ENCODE measurements around the gene ICOS. TPM values are rescaled to one million over a fixed set of nuclear protein-coding genes. Genes with fewer than 3 reads are reported as not detected.

ICOS gene
- total RNA-seq, 6 donors from 2014 or later, result 0.22 to 2.3 (median 1.1) TPM; not detected in 1

GRCh38 chr2:203891474-203891873 is 45.1 kb upstream of the ICOS start:
- Histone ChIP-seq H3K27me3 (no peaks in the 10 kb centered on the region), H3K27ac (no peak overlapping the region), H3K4me3 (no peak overlapping the region), H3K4me1 (no peaks in the 10 kb centered on the region), H3K9me3 (no peaks in the 10 kb centered on the region), H3K36me3 (no peaks in the 10 kb centered on the region)
- TF ChIP-seq EP300 (IDR thresholded peaks at IDR 0.05), result no peak
- peak in 1 of 2 donors; percentile 28 for TF ChIP-seq POLR2AphosphoS5 (IDR thresholded peaks at IDR 0.05)
- DNase-seq, result peak in 1 of 2 donors; percentile 45
- WGBS, 2 donors, result 77 to 89% methylated on average over 2 of the region's 2 CpGs
- peak; percentile 26 to 62 for ATAC-seq (ENCODE audit: low FRiP score in 2 of 2)

DNA sequence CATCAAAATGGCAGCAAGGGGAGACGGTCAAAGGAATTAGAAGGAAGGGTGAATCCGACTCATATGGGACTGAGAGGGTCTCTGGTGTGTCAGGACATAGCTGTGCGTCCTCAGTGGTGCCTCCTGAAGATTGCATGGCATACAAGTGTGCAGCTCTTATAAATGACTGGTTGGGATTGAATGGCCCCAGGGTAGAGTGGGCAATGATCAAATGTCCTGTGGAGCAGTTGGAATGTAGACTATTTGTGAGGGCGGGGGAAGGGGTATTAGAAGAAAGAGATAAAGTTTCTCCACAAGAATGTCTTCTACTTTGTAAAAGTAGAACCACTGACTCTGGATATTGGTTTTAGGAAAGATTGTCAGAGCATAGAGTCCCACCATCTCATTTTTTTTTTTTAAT is 44.4 kb upstream of the ICOS start:
- ATAC-seq (ENCODE audit: low FRiP score in 2 of 2) (no peak), DNase-seq (no peak)
- Histone ChIP-seq H3K36me3 (no peaks in the 10 kb centered on the region), H3K27me3 (no peaks in the 10 kb centered on the region), H3K4me1 (peaks cover 0 to 3% (median 0%) of the 10 kb centered on the region in 4 donors), H3K9me3 (no peaks in the 10 kb centered on the region), H3K4me3 (no peak overlapping the region), H3K27ac (no peak overlapping the region)
- 85 to 88% methylated on average over 4 of the region's 4 CpGs for WGBS, 2 donors
- TF ChIP-seq EP300 (IDR thresholded peaks at IDR 0.05) (no peak), POLR2AphosphoS5 (IDR thresholded peaks at IDR 0.05) (no peak), CTCF (IDR thresholded peaks at IDR 0.05) (no peak), POLR2A (IDR thresholded peaks at IDR 0.05) (no peak)

GRCh38 chr2:203893401-203893800 is 43.2 kb upstream of the ICOS start:
- Histone ChIP-seq H3K9me3 (no peaks in the 10 kb centered on the region), H3K4me3 (no peak overlapping the region), H3K27me3 (no peaks in the 10 kb centered on the region), H3K36me3 (no peaks in the 10 kb centered on the region), H3K4me1 (peaks cover 0 to 5% (median 0%) of the 10 kb centered on the region in 4 donors), H3K27ac (no peak overlapping the region)
- peak in 1 of 2 donors; percentile 83 for ATAC-seq (ENCODE audit: low FRiP score in 2 of 2)
- DNase-seq, result no peak
- TF ChIP-seq POLR2A (IDR thresholded peaks at IDR 0.05), result no peak
- no peak for TF ChIP-seq CTCF (IDR thresholded peaks at IDR 0.05)
- no peak for TF ChIP-seq EP300 (IDR thresholded peaks at IDR 0.05)
- TF ChIP-seq POLR2AphosphoS5 (IDR thresholded peaks at IDR 0.05), result no peak

GRCh38 chr2:203893840-203894239 is 42.7 kb upstream of the ICOS start:
- H3K4me1 ChIP-seq, result peaks cover 0 to 5% (median 0%) of the 10 kb centered on the region in 4 donors
- ATAC-seq (ENCODE audit: low FRiP score in 2 of 2) (peak in 1 of 2 donors; percentile 39), DNase-seq (no peak)
- H3K27ac ChIP-seq, result no peak overlapping the region
- TF ChIP-seq POLR2AphosphoS5 (IDR thresholded peaks at IDR 0.05), result no peak
- no peak for TF ChIP-seq EP300 (IDR thresholded peaks at IDR 0.05)
- no peak for TF ChIP-seq CTCF (IDR thresholded peaks at IDR 0.05)
- TF ChIP-seq POLR2A (IDR thresholded peaks at IDR 0.05), result no peak
- H3K27me3 ChIP-seq, result no peaks in the 10 kb centered on the region
- H3K9me3 ChIP-seq, result no peaks in the 10 kb centered on the region
- no peaks in the 10 kb centered on the region for H3K36me3 ChIP-seq
- WGBS, 2 donors, result 89 to 92% methylated on average over 7 of the region's 7 CpGs
- no peak overlapping the region for H3K4me3 ChIP-seq

DNA sequence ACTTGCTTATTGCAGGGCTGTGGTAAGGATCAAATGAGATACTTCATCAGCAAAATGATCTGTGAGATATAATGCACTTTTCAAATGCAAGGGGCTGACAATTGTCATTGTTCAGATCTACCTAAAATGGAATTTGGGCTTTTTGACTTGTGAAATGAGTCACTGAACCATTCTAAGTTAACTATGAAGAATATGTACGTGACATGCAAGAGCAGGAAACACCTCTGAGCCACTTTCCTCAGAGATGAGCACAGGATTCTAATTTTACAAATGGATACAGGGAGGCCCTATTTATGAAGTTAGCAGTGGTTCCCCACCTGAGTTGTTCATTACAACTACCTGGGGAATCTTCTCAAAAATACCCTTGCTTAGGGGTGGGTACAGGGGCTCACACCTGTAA is 42.3 kb upstream of the ICOS start:
- H3K4me1 ChIP-seq, result peaks cover 0 to 5% (median 0%) of the 10 kb centered on the region in 4 donors
- H3K36me3 ChIP-seq, result no peaks in the 10 kb centered on the region
- DNase-seq (no peak), ATAC-seq (ENCODE audit: low FRiP score in 2 of 2) (no peak)
- TF ChIP-seq POLR2AphosphoS5 (IDR thresholded peaks at IDR 0.05) (no peak), POLR2A (IDR thresholded peaks at IDR 0.05) (no peak), CTCF (IDR thresholded peaks at IDR 0.05) (no peak), EP300 (IDR thresholded peaks at IDR 0.05) (no peak)
- no peak overlapping the region for H3K27ac ChIP-seq
- 88 to 92% methylated on average over 1 of the region's 1 CpG for WGBS, 2 donors
- H3K27me3 ChIP-seq, result no peaks in the 10 kb centered on the region
- no peak overlapping the region for H3K4me3 ChIP-seq
- H3K9me3 ChIP-seq, result no peaks in the 10 kb centered on the region
